ENCODE results near the gene STRBP.

Gene STRBP

GRCh38 chr9:123115146-123115913 lies 153.1 kb downstream of the STRBP start:
- no peaks in the 10 kb centered on the region for H3K9me3 ChIP-seq (replicated peaks; ENCODE audit: insufficient read depth, low read length)
- TF ChIP-seq EZH2phosphoT487 (IDR thresholded peaks at IDR 0.05; ENCODE audit: low read length) (no peak), CTCF (IDR thresholded peaks at IDR 0.05; ENCODE audit: low read length) (no peak), EZH2 (optimal IDR thresholded peaks at IDR 0.05; ENCODE audit: low read depth, low read length) (no peak)
- peaks cover 28% of the 10 kb centered on the region for H3K4me1 ChIP-seq (ENCODE audit: low read length)
- H3K4me3 ChIP-seq (ENCODE audit: low read length), result no peak overlapping the region
- no peak overlapping the region for H3K9ac ChIP-seq (ENCODE audit: low read length)
- no peak overlapping the region for H3K4me2 ChIP-seq (ENCODE audit: low read depth, low read length)
- H3K27me3 ChIP-seq (replicated peaks; ENCODE audit: insufficient read depth, low read length), result no peaks in the 10 kb centered on the region
- no peaks in the 10 kb centered on the region for H4K20me1 ChIP-seq (ENCODE audit: insufficient read depth, low read length)
- H3F3A ChIP-seq (ENCODE audit: insufficient read depth, low read length), result peaks cover 30% of the 10 kb centered on the region
- no peak overlapping the region for H3K27ac ChIP-seq (ENCODE audit: low read length)
- H3K36me3 ChIP-seq (replicated peaks; ENCODE audit: insufficient read depth, low read length), result no peaks in the 10 kb centered on the region
- peaks cover 5% of the 10 kb centered on the region for H3K79me2 ChIP-seq (ENCODE audit: low read length)
- no peak overlapping the region for H2AFZ ChIP-seq (ENCODE audit: low read length)
- no peaks in the 10 kb centered on the region for H3K9me2 ChIP-seq (replicated peaks; ENCODE audit: insufficient read depth, low read length)
- DNase-seq, result no peak

GRCh38 chr9:123113185-123113584 lies 155.2 kb downstream of the STRBP start:
- Histone ChIP-seq H3K9ac (ENCODE audit: low read length) (no peak overlapping the region), H4K20me1 (ENCODE audit: insufficient read depth, low read length) (no peaks in the 10 kb centered on the region), H3K9me3 (replicated peaks; ENCODE audit: insufficient read depth, low read length) (no peaks in the 10 kb centered on the region), H3K36me3 (replicated peaks; ENCODE audit: insufficient read depth, low read length) (no peaks in the 10 kb centered on the region), H3K9me2 (replicated peaks; ENCODE audit: insufficient read depth, low read length) (no peaks in the 10 kb centered on the region), H3K27me3 (replicated peaks; ENCODE audit: insufficient read depth, low read length) (no peaks in the 10 kb centered on the region), H3K4me1 (ENCODE audit: low read length) (peaks cover 33% of the 10 kb centered on the region), H3K4me3 (ENCODE audit: low read length) (no peak overlapping the region), H2AFZ (ENCODE audit: low read length) (no peak overlapping the region), H3K79me2 (ENCODE audit: low read length) (peaks cover 12% of the 10 kb centered on the region), H3K27ac (ENCODE audit: low read length) (peak overlapping the region; percentile 91; the same call in 1 of the 2 replicates), H3F3A (ENCODE audit: insufficient read depth, low read length) (peaks cover 30% of the 10 kb centered on the region), H3K4me2 (ENCODE audit: low read depth, low read length) (peak overlapping the region; percentile 83; the same call in 1 of the 2 replicates)
- no peak for TF ChIP-seq CTCF (IDR thresholded peaks at IDR 0.05; ENCODE audit: low read length)
- no peak for TF ChIP-seq EZH2phosphoT487 (IDR thresholded peaks at IDR 0.05; ENCODE audit: low read length)
- TF ChIP-seq EZH2 (optimal IDR thresholded peaks at IDR 0.05; ENCODE audit: low read depth, low read length), result no peak
- DNase-seq, result no peak

GRCh38 chr9:123112015-123112975 lies 156.1 kb downstream of the STRBP start:
- Histone ChIP-seq H3K79me2 (ENCODE audit: low read length) (peaks cover 12% of the 10 kb centered on the region), H3K36me3 (replicated peaks; ENCODE audit: insufficient read depth, low read length) (no peaks in the 10 kb centered on the region), H3K4me1 (ENCODE audit: low read length) (peaks cover 33% of the 10 kb centered on the region), H3K9me3 (replicated peaks; ENCODE audit: insufficient read depth, low read length) (no peaks in the 10 kb centered on the region), H3F3A (ENCODE audit: insufficient read depth, low read length) (peaks cover 30% of the 10 kb centered on the region), H2AFZ (ENCODE audit: low read length) (peak overlapping the region; percentile 43), H3K4me3 (ENCODE audit: low read length) (peak overlapping the region; percentile 16), H3K9me2 (replicated peaks; ENCODE audit: insufficient read depth, low read length) (no peaks in the 10 kb centered on the region), H4K20me1 (ENCODE audit: insufficient read depth, low read length) (no peaks in the 10 kb centered on the region), H3K27me3 (replicated peaks; ENCODE audit: insufficient read depth, low read length) (no peaks in the 10 kb centered on the region), H3K4me2 (ENCODE audit: low read depth, low read length) (peak overlapping the region; percentile 83), H3K9ac (ENCODE audit: low read length) (peak overlapping the region; percentile 63), H3K27ac (ENCODE audit: low read length) (peak overlapping the region; percentile 91)
- no peak for TF ChIP-seq EZH2 (optimal IDR thresholded peaks at IDR 0.05; ENCODE audit: low read depth, low read length)
- TF ChIP-seq EZH2phosphoT487 (IDR thresholded peaks at IDR 0.05; ENCODE audit: low read length), result no peak
- no peak for TF ChIP-seq CTCF (IDR thresholded peaks at IDR 0.05; ENCODE audit: low read length)
- peak; percentile 95 for DNase-seq
